ENCODE results near the gene SPATA4.
"Not testable (repeated sequence)": the region's sequence is repeated elsewhere in the genome, so short reads cannot be mapped to it uniquely, and the experiment has no call there.

The SPATA4 gene

GRCh38 chr4:176212351-176212750, 17.0 kb upstream of the SPATA4 start:
- not testable (repeated sequence) for H3K4me1 ChIP-seq (ENCODE audit: control insufficient read depth in 1 of 2, insufficient read depth in 2 of 2, low read length in 2 of 2); H2BK12ac ChIP-seq (ENCODE audit: low read length); H2AFZ ChIP-seq (ENCODE audit: insufficient read depth, low read length, poor library complexity); H3K18ac ChIP-seq (ENCODE audit: low read length); H3K27me3 ChIP-seq (ENCODE audit: insufficient read depth, low read length); H3K9ac ChIP-seq (ENCODE audit: low read length); H3K4me2 ChIP-seq (ENCODE audit: low read length); H4K8ac ChIP-seq (ENCODE audit: low read depth, low read length); H3K9me3 ChIP-seq (ENCODE audit: insufficient read depth, low read depth, low read length); H2AK5ac ChIP-seq (ENCODE audit: low read length); H2BK5ac ChIP-seq (ENCODE audit: low read depth, low read length, poor library complexity); H3K36me3 ChIP-seq (ENCODE audit: control insufficient read depth in 1 of 2, insufficient read depth in 2 of 2, low read length in 2 of 2); H3K79me2 ChIP-seq (ENCODE audit: control insufficient read depth, insufficient read depth, low read length, poor library complexity); H3K4ac ChIP-seq (ENCODE audit: low read depth, low read length); H3K23ac ChIP-seq (ENCODE audit: low read length); H4K91ac ChIP-seq (ENCODE audit: low read depth, low read length); DNase-seq; H3K14ac ChIP-seq (ENCODE audit: low read length); H4K12ac ChIP-seq (ENCODE audit: low read depth, low read length); H3K4me3 ChIP-seq (ENCODE audit: low read depth, low read length); H3K79me1 ChIP-seq (ENCODE audit: low read length); H3K27ac ChIP-seq (ENCODE audit: low read depth, low read length); H2BK120ac ChIP-seq (ENCODE audit: insufficient read depth, low read length, poor library complexity)
- no CpG with 5 or more reads among the region's 3 CpGs for WGBS (ENCODE audit: extremely low coverage, insufficient coverage, insufficient read length)

GRCh38 chr4:176210579-176211296, 15.4 kb upstream of the SPATA4 start:
- no peak overlapping the region for H3K4me3 ChIP-seq (ENCODE audit: low read depth, low read length)
- no peak overlapping the region for H2AK5ac ChIP-seq (ENCODE audit: low read length)
- no peaks in the 10 kb centered on the region for H3K36me3 ChIP-seq (ENCODE audit: control insufficient read depth in 1 of 2, insufficient read depth in 2 of 2, low read length in 2 of 2)
- no peak overlapping the region for H2AFZ ChIP-seq (ENCODE audit: insufficient read depth, low read length, poor library complexity)
- no peak overlapping the region for H2BK5ac ChIP-seq (ENCODE audit: low read depth, low read length, poor library complexity)
- H3K4me2 ChIP-seq (ENCODE audit: low read length): no peak overlapping the region
- H3K18ac ChIP-seq (ENCODE audit: low read length): no peak overlapping the region
- no peak overlapping the region for H3K14ac ChIP-seq (ENCODE audit: low read length)
- H2BK12ac ChIP-seq (ENCODE audit: low read length): no peak overlapping the region
- no peaks in the 10 kb centered on the region for H3K9me3 ChIP-seq (ENCODE audit: insufficient read depth, low read depth, low read length)
- H3K4me1 ChIP-seq (ENCODE audit: control insufficient read depth in 1 of 2, insufficient read depth in 2 of 2, low read length in 2 of 2): no peaks in the 10 kb centered on the region
- H4K8ac ChIP-seq (ENCODE audit: low read depth, low read length): no peak overlapping the region
- H3K23ac ChIP-seq (ENCODE audit: low read length): no peak overlapping the region
- H3K9ac ChIP-seq (ENCODE audit: low read length): no peak overlapping the region
- H2BK120ac ChIP-seq (ENCODE audit: insufficient read depth, low read length, poor library complexity): no peak overlapping the region
- 90% methylated on average over 2 of the region's 7 CpGs for WGBS (ENCODE audit: extremely low coverage, insufficient coverage, insufficient read length)
- DNase-seq: no peak
- H4K12ac ChIP-seq (ENCODE audit: low read depth, low read length): no peak overlapping the region
- no peak overlapping the region for H3K27ac ChIP-seq (ENCODE audit: low read depth, low read length)
- no peaks in the 10 kb centered on the region for H3K27me3 ChIP-seq (ENCODE audit: insufficient read depth, low read length)
- no peak overlapping the region for H4K91ac ChIP-seq (ENCODE audit: low read depth, low read length)
- H3K79me2 ChIP-seq (ENCODE audit: control insufficient read depth, insufficient read depth, low read length, poor library complexity): no peaks in the 10 kb centered on the region
- no peak overlapping the region for H3K4ac ChIP-seq (ENCODE audit: low read depth, low read length)
- H3K79me1 ChIP-seq (ENCODE audit: low read length): no peaks in the 10 kb centered on the region

- Histone ChIP-seq H4K91ac (ENCODE audit: low read depth, low read length) (no peak overlapping the region), H2BK120ac (ENCODE audit: insufficient read depth, low read length, poor library complexity) (no peak overlapping the region), H3K4me2 (ENCODE audit: low read length) (no peak overlapping the region), H4K12ac (ENCODE audit: low read depth, low read length) (no peak overlapping the region), H4K8ac (ENCODE audit: low read depth, low read length) (no peak overlapping the region), H3K4me1 (ENCODE audit: control insufficient read depth in 1 of 2, insufficient read depth in 2 of 2, low read length in 2 of 2) (no peaks in the 10 kb centered on the region), H3K27me3 (ENCODE audit: insufficient read depth, low read length) (no peaks in the 10 kb centered on the region), H3K9me3 (ENCODE audit: insufficient read depth, low read depth, low read length) (no peaks in the 10 kb centered on the region), H2BK12ac (ENCODE audit: low read length) (no peak overlapping the region), H3K79me1 (ENCODE audit: low read length) (no peaks in the 10 kb centered on the region), H3K23ac (ENCODE audit: low read length) (no peak overlapping the region), H3K4ac (ENCODE audit: low read depth, low read length) (no peak overlapping the region), H3K36me3 (ENCODE audit: control insufficient read depth in 1 of 2, insufficient read depth in 2 of 2, low read length in 2 of 2) (no peaks in the 10 kb centered on the region), H2AFZ (ENCODE audit: insufficient read depth, low read length, poor library complexity) (no peak overlapping the region), H3K18ac (ENCODE audit: low read length) (no peak overlapping the region), H2AK5ac (ENCODE audit: low read length) (no peak overlapping the region), H3K4me3 (ENCODE audit: low read depth, low read length) (no peak overlapping the region), H3K14ac (ENCODE audit: low read length) (no peak overlapping the region), H3K79me2 (ENCODE audit: control insufficient read depth, insufficient read depth, low read length, poor library complexity) (no peaks in the 10 kb centered on the region), H3K9ac (ENCODE audit: low read length) (no peak overlapping the region), H3K27ac (ENCODE audit: low read depth, low read length) (no peak overlapping the region), H2BK5ac (ENCODE audit: low read depth, low read length, poor library complexity) (no peak overlapping the region)
- no CpG with 5 or more reads among the region's 3 CpGs for WGBS (ENCODE audit: extremely low coverage, insufficient coverage, insufficient read length)
- no peak for DNase-seq
Observed at GRCh38 chr4:176210101-176210500, 14.7 kb upstream of the SPATA4 start.

DNA sequence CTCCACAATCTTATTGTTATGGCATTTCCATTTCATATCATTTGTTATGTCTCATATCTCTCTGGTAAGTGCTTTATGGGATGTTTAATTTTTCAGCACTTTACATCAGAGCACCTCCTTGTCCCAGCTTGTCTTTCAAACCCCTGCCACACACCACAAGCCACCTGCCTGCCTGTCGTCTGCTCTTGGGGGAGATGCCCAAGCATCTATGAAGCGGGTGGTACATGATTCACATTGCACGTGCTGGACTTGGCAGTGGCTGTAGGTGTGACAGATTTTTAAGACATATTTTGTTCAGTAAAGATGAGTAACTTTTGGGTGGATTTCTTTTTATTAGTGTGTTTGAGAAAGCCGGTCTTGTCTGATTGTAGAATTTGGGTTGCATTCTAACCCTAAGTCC, 14.2 kb upstream of the SPATA4 start:
- H3K14ac ChIP-seq (ENCODE audit: low read length): no peak overlapping the region
- H3K9ac ChIP-seq (ENCODE audit: low read length): no peak overlapping the region
- H4K8ac ChIP-seq (ENCODE audit: low read depth, low read length): no peak overlapping the region
- no peak overlapping the region for H2BK5ac ChIP-seq (ENCODE audit: low read depth, low read length, poor library complexity)
- no peak overlapping the region for H3K18ac ChIP-seq (ENCODE audit: low read length)
- H3K27me3 ChIP-seq (ENCODE audit: insufficient read depth, low read length): no peaks in the 10 kb centered on the region
- H4K91ac ChIP-seq (ENCODE audit: low read depth, low read length): no peak overlapping the region
- no peak overlapping the region for H3K27ac ChIP-seq (ENCODE audit: low read depth, low read length)
- H2BK12ac ChIP-seq (ENCODE audit: low read length): no peak overlapping the region
- no peaks in the 10 kb centered on the region for H3K9me3 ChIP-seq (ENCODE audit: insufficient read depth, low read depth, low read length)
- H3K23ac ChIP-seq (ENCODE audit: low read length): no peak overlapping the region
- no peak overlapping the region for H3K4me2 ChIP-seq (ENCODE audit: low read length)
- no peak overlapping the region for H3K4ac ChIP-seq (ENCODE audit: low read depth, low read length)
- no peaks in the 10 kb centered on the region for H3K36me3 ChIP-seq (ENCODE audit: control insufficient read depth in 1 of 2, insufficient read depth in 2 of 2, low read length in 2 of 2)
- H3K79me1 ChIP-seq (ENCODE audit: low read length): no peaks in the 10 kb centered on the region
- no peak overlapping the region for H2AK5ac ChIP-seq (ENCODE audit: low read length)
- H3K4me1 ChIP-seq (ENCODE audit: control insufficient read depth in 1 of 2, insufficient read depth in 2 of 2, low read length in 2 of 2): no peaks in the 10 kb centered on the region
- H2BK120ac ChIP-seq (ENCODE audit: insufficient read depth, low read length, poor library complexity): no peak overlapping the region
- no peak overlapping the region for H4K12ac ChIP-seq (ENCODE audit: low read depth, low read length)
- H2AFZ ChIP-seq (ENCODE audit: insufficient read depth, low read length, poor library complexity): no peak overlapping the region
- WGBS (ENCODE audit: extremely low coverage, insufficient coverage, insufficient read length): no CpG with 5 or more reads among the region's 4 CpGs
- no peaks in the 10 kb centered on the region for H3K79me2 ChIP-seq (ENCODE audit: control insufficient read depth, insufficient read depth, low read length, poor library complexity)
- no peak for DNase-seq
- no peak overlapping the region for H3K4me3 ChIP-seq (ENCODE audit: low read depth, low read length)

All from trophoblast cell (in vitro differentiated cells and primary cell).